Endometrium (tissue), 2 donors: ENCODE measurements around the gene C2orf81.
"Not testable (repeated sequence)": the region's sequence is repeated elsewhere in the genome, so short reads cannot be mapped to it uniquely, and the experiment has no call there.

Experiments used
- FAIRE-seq: peaks from 2 replicates; lab custom pipeline; 2012; peaks lifted over from hg19 to GRCh38; lab: Jason Lieb, UNC
- donor health status: control.
- donor health status: control.

C2orf81 gene

GRCh38 chr2:74442483-74443297 is 21.3 kb upstream of the C2orf81 start:
- FAIRE-seq: not testable (repeated sequence)

- FAIRE-seq: no peak
These were observed 20.5 kb upstream of the C2orf81 start, which contains the start of gene RTKN for GRCh38 chr2:74441690-74442482. TSS of gene RTKN (minus strand) at chr2:74441937. CDS start at chr2:74441816, 121 bp downstream.

- FAIRE-seq: no peak
These were observed 19.8 kb upstream of the C2orf81 start for GRCh38 chr2:74441170-74441689.

GRCh38 chr2:74440378-74441169 is 19.2 kb upstream of the C2orf81 start:
- no peak for FAIRE-seq

- FAIRE-seq: no peak
These were observed 18.5 kb upstream of the C2orf81 start for GRCh38 chr2:74439803-74440377.

GRCh38 chr2:74439373-74439772 is 18.0 kb upstream of the C2orf81 start:
- no peak for FAIRE-seq

GRCh38 chr2:74438248-74438647 is 16.8 kb upstream of the C2orf81 start:
- no peak for FAIRE-seq

GRCh38 chr2:74436848-74437695 is 15.7 kb upstream of the C2orf81 start:
- FAIRE-seq: no peak

GRCh38 chr2:74436111-74436805 is 14.8 kb upstream of the C2orf81 start:
- no peak for FAIRE-seq

- no peak for FAIRE-seq
These were observed 9.1 kb upstream of the C2orf81 start for GRCh38 chr2:74430502-74430901.

GRCh38 chr2:74429487-74430451 is 8.3 kb upstream of the C2orf81 start:
- no peak for FAIRE-seq

- no peak for FAIRE-seq
These were observed 7.3 kb upstream of the C2orf81 start for GRCh38 chr2:74428675-74429074.

- no peak for FAIRE-seq
These were observed 6.1 kb upstream of the C2orf81 start for GRCh38 chr2:74427551-74427950.

GRCh38 chr2:74426181-74426758 is 4.9 kb upstream of the C2orf81 start:
- no peak for FAIRE-seq

- no peak for FAIRE-seq
These were observed 4.1 kb upstream of the C2orf81 start for GRCh38 chr2:74425523-74425922.

- no peak for FAIRE-seq
These were observed 3.6 kb upstream of the C2orf81 start for GRCh38 chr2:74424995-74425406.

GRCh38 chr2:74424139-74424992 is 2.9 kb upstream of the C2orf81 start:
- FAIRE-seq: no peak
